NB4 (cell line): ENCODE measurements around the gene ZNF740.

ENCODE experiments used
- DNase-seq: peaks from one replicate; pipeline ENCODE4 v3.0.0; 2010; ENCODE audit warnings: low read depth
- H3K4me3 ChIP-seq: one replicate; pipeline ENCODE4 v1.5.1; 2011; ENCODE audit warnings: mild to moderate bottlenecking, low read depth, low read length, moderate library complexity
- CTCF ChIP-seq: IDR thresholded peaks from one replicate; pipeline ENCODE4 v1.5.1; 2012; ENCODE audit warnings: low read depth, low read length
- MAX ChIP-seq: IDR thresholded peaks from 2 replicates; pipeline ENCODE4 v1.6.1; 2011; ENCODE audit warnings: low read depth, low read length
- MYC ChIP-seq: IDR thresholded peaks from 2 replicates; pipeline ENCODE4 v1.6.1; 2011; ENCODE audit warnings: low read depth, low read length
- POLR2A ChIP-seq: IDR thresholded peaks from 2 replicates; pipeline ENCODE4 v1.6.1; 2011; ENCODE audit warnings: mild to moderate bottlenecking; ENCODE audit not compliant: insufficient read length; ENCODE audit errors: extremely low read depth

The ZNF740 gene

GRCh38 chr12:53180220-53180930 lies at the start of gene ZNF740, which contains the start of gene CSAD:
TSS of gene ZNF740 (plus strand) at chr12:53180722. CDS start at chr12:53181984, 1,262 bp downstream.
TSS of gene CSAD (minus strand) at chr12:53180925. CDS start at chr12:53173470, 7,455 bp downstream.
- H3K4me3 ChIP-seq: peak within 1 kb of the TSS; percentile 85
- DNase-seq: peak; percentile 99
- TF ChIP-seq MAX: peak; percentile 65
- TF ChIP-seq CTCF: no peak
- TF ChIP-seq POLR2A: peak; percentile 70
- peak; percentile 68 for TF ChIP-seq MYC

GRCh38 chr12:53131844-53132243 lies 48.7 kb upstream of the ZNF740 start:
- TF ChIP-seq MAX (no peak), CTCF (no peak), POLR2A (no peak), MYC (no peak)
- DNase-seq: no peak
- H3K4me3 ChIP-seq: no peak overlapping the region

- H3K4me3 ChIP-seq: no peak overlapping the region
- DNase-seq: no peak
- TF ChIP-seq MAX (no peak), CTCF (no peak), MYC (no peak), POLR2A (no peak)
Observed at GRCh38 chr12:53133722-53134121, 46.8 kb upstream of the ZNF740 start.

GRCh38 chr12:53143355-53143754 lies 37.2 kb upstream of the ZNF740 start:
- DNase-seq: no peak
- H3K4me3 ChIP-seq: no peak overlapping the region
- no peak for TF ChIP-seq CTCF
- TF ChIP-seq MYC: no peak
- TF ChIP-seq POLR2A: no peak
- TF ChIP-seq MAX: no peak

GRCh38 chr12:53145383-53146260 lies 34.9 kb upstream of the ZNF740 start:
- H3K4me3 ChIP-seq: no peak overlapping the region
- TF ChIP-seq MAX (no peak), MYC (no peak)
- DNase-seq: no peak

GRCh38 chr12:53147181-53147580 lies 33.3 kb upstream of the ZNF740 start:
- no peak for TF ChIP-seq MAX
- TF ChIP-seq POLR2A: no peak
- TF ChIP-seq MYC: no peak
- TF ChIP-seq CTCF: no peak
- H3K4me3 ChIP-seq: no peak overlapping the region
- no peak for DNase-seq
